IMR-90 (cell line): ENCODE results near the gene SHISA6. TPM values are rescaled to one million over a fixed set of nuclear protein-coding genes. Genes with fewer than 3 reads are reported as not detected.

ENCODE experiments used
- ATAC-seq: fragments of 200-7000 bp; cut with Tn5 transposase; 2 replicates; pipeline ENCODE4 v1.9.1; 2020; ENCODE audit warnings: low read depth, mild to moderate bottlenecking, moderate library complexity
- BruUV-seq: library from RNA; stranded (reverse); fragments of 400-500 nt; replicated peaks from 2 replicates; lab custom pipeline; 2021; lab: Mats Ljungman, UMichigan
- CTCF ChIA-PET: fragments of 300-600 bp; formaldehyde crosslinking; extraction: SDS; loops from one replicate; lab custom pipeline; 2021; ENCODE audit warnings: antibody characterized with exemption; lab: Yijun Ruan, JAX
- POLR2A ChIA-PET: fragments of 300-600 bp; sonication (Branson Sonifier 250); formaldehyde crosslinking; loops from one replicate; lab custom pipeline; 2022; ENCODE audit warnings: antibody characterized with exemption; ENCODE audit not compliant: unreplicated experiment; lab: Charles Lee
- DNase-seq: peaks from one replicate; pipeline ENCODE4 v3.0.0; 2013
- H2AFZ ChIP-seq: replicated peaks from 2 replicates; pipeline ENCODE3; 2013; ENCODE audit warnings: low read length, mild to moderate bottlenecking; ENCODE audit not compliant: poor library complexity
- H2AK5ac ChIP-seq: 2 replicates; pipeline ENCODE4 v1.6.1; 2013; ENCODE audit warnings: low read depth, low read length, inconsistent platforms
- H2AK9ac ChIP-seq: replicated peaks from 2 replicates; pipeline ENCODE3; 2013; ENCODE audit warnings: mild to moderate bottlenecking, low read depth, low read length, moderate library complexity; ENCODE audit not compliant: poor library complexity
- H2BK120ac ChIP-seq: 2 replicates; pipeline ENCODE4 v1.6.1; 2013; ENCODE audit warnings: low read depth, low read length, inconsistent platforms
- H2BK15ac ChIP-seq: 3 replicates; pipeline ENCODE4 v1.6.1; 2013; ENCODE audit warnings: low read depth, low read length, inconsistent platforms
- H2BK20ac ChIP-seq: 2 replicates; pipeline ENCODE4 v1.6.1; 2013; ENCODE audit warnings: low read depth, mild to moderate bottlenecking, inconsistent platforms, low read length, moderate library complexity
- H2BK5ac ChIP-seq: 2 replicates; pipeline ENCODE4 v1.6.1; 2013; ENCODE audit warnings: mild to moderate bottlenecking, low read depth, low read length, inconsistent platforms; ENCODE audit not compliant: poor library complexity, severe bottlenecking
- H3K14ac ChIP-seq: replicated peaks from 2 replicates; pipeline ENCODE4 v1.6.1; 2013; ENCODE audit warnings: low read depth, low read length, inconsistent platforms
- H3K18ac ChIP-seq: 2 replicates; pipeline ENCODE4 v1.6.1; 2013; ENCODE audit warnings: low read depth, low read length, control low read depth
- H3K23ac ChIP-seq: 2 replicates; pipeline ENCODE4 v1.6.1; 2013; ENCODE audit warnings: low read depth, low read length, inconsistent platforms
- H3K27ac ChIP-seq: 2 replicates; pipeline ENCODE4 v1.5.1; 2013; ENCODE audit warnings: mild to moderate bottlenecking, control low read depth, low read length; ENCODE audit not compliant: insufficient read depth
- H3K27me3 ChIP-seq: 2 replicates; pipeline ENCODE4 v1.6.1; 2013; ENCODE audit warnings: low read length; ENCODE audit not compliant: control insufficient read depth, insufficient read depth
- H3K36me3 ChIP-seq: 2 replicates; pipeline ENCODE4 v1.6.1; 2013; ENCODE audit warnings: low read length, mixed read lengths; ENCODE audit not compliant: control insufficient read depth, insufficient read depth
- H3K4ac ChIP-seq: 2 replicates; pipeline ENCODE4 v1.6.1; 2013; ENCODE audit warnings: low read depth, low read length, inconsistent platforms
- H3K4me1 ChIP-seq: 2 replicates; pipeline ENCODE4 v1.6.1; 2013; ENCODE audit warnings: low read length, mixed read lengths; ENCODE audit not compliant: control insufficient read depth, insufficient read depth
- H3K4me2 ChIP-seq: 2 replicates; pipeline ENCODE4 v1.6.1; 2013; ENCODE audit warnings: low read depth, mild to moderate bottlenecking, control low read depth, low read length, moderate library complexity
- H3K4me3 ChIP-seq: 2 replicates; pipeline ENCODE4 v1.5.1; 2013; ENCODE audit warnings: low read depth, mild to moderate bottlenecking, control low read depth, low read length, moderate library complexity; ENCODE audit not compliant: insufficient read depth
- H3K56ac ChIP-seq: 2 replicates; pipeline ENCODE4 v1.6.1; 2013; ENCODE audit warnings: low read length, inconsistent platforms; ENCODE audit not compliant: insufficient read depth; ENCODE audit errors: extremely low read depth
- H3K79me1 ChIP-seq, 2 experiments: 2 replicates each; pipeline ENCODE4 v1.6.1; 2013; ENCODE audit warnings: low read length in 2 of 2, inconsistent platforms in 1 of 2, low read depth in 1 of 2
- H3K9ac ChIP-seq: 2 replicates; pipeline ENCODE4 v1.6.1; 2013; ENCODE audit warnings: low read depth, low read length, control low read depth
- H3K9me1 ChIP-seq: 2 replicates; pipeline ENCODE4 v1.6.1; 2013; ENCODE audit warnings: low read length, inconsistent platforms; ENCODE audit not compliant: insufficient read depth
- H3K9me3 ChIP-seq: 2 replicates; pipeline ENCODE4 v1.6.1; 2013; ENCODE audit warnings: low read length; ENCODE audit not compliant: control insufficient read depth, insufficient read depth
- H4K20me1 ChIP-seq: 2 replicates; pipeline ENCODE4 v1.6.1; 2013; ENCODE audit warnings: low read length, inconsistent platforms; ENCODE audit not compliant: insufficient read depth
- H4K5ac ChIP-seq: 2 replicates; pipeline ENCODE4 v1.6.1; 2013; ENCODE audit warnings: mild to moderate bottlenecking, low read depth, low read length, control low read depth
- H4K8ac ChIP-seq, 2 experiments: 2 replicates each; pipeline ENCODE4 v1.6.1; 2013; ENCODE audit warnings: low read depth in 2 of 2, low read length in 2 of 2, control low read depth in 1 of 2, inconsistent platforms in 1 of 2
- H4K91ac ChIP-seq: 2 replicates; pipeline ENCODE4 v1.6.1; 2013; ENCODE audit warnings: low read depth, low read length, inconsistent platforms; ENCODE audit not compliant: insufficient read depth
- BHLHE40 ChIP-seq: fragments of 150-350 bp; IDR thresholded peaks from 2 replicates; pipeline ENCODE4 v1.6.1; 2016; ENCODE audit warnings: mild to moderate bottlenecking, low read depth, low read length
- CEBPB ChIP-seq: IDR thresholded peaks from 2 replicates; pipeline ENCODE4 v1.6.1; 2012; ENCODE audit warnings: low read depth, low read length, improper control_type of control experiment
- CHD1 ChIP-seq: IDR thresholded peaks from 2 replicates; pipeline ENCODE4 v1.6.1; 2012; ENCODE audit warnings: low read depth, low read length, improper control_type of control experiment
- FOS ChIP-seq: fragments of 150-350 bp; IDR thresholded peaks from 2 replicates; pipeline ENCODE4 v1.6.1; 2016; ENCODE audit warnings: low read depth, low read length
- MAFK ChIP-seq: IDR thresholded peaks from 2 replicates; pipeline ENCODE4 v1.6.1; 2012; ENCODE audit warnings: low read depth, low read length, improper control_type of control experiment
- MAZ ChIP-seq: IDR thresholded peaks from 2 replicates; pipeline ENCODE4 v1.6.1; 2012; ENCODE audit warnings: low read depth, mild to moderate bottlenecking, low read length, improper control_type of control experiment, moderate library complexity, borderline replicate concordance
- MXI1 ChIP-seq: IDR thresholded peaks from 2 replicates; pipeline ENCODE4 v1.6.1; 2012; ENCODE audit warnings: low read depth, mild to moderate bottlenecking, low read length, moderate library complexity, borderline replicate concordance
- NFE2L2 ChIP-seq: fragments of 150-350 bp; IDR thresholded peaks from 2 replicates; pipeline ENCODE4 v1.6.1; 2016; ENCODE audit warnings: low read depth, mild to moderate bottlenecking, low read length
- POLR2A ChIP-seq: IDR thresholded peaks from 2 replicates; pipeline ENCODE4 v1.6.1; 2012; ENCODE audit warnings: mild to moderate bottlenecking, low read depth, low read length
- RAD21 ChIP-seq: IDR thresholded peaks from 2 replicates; pipeline ENCODE4 v1.6.1; 2012; ENCODE audit warnings: low read length, improper control_type of control experiment
- RFX5 ChIP-seq: IDR thresholded peaks from 2 replicates; pipeline ENCODE4 v1.8.0; 2012; ENCODE audit warnings: low read depth, mild to moderate bottlenecking, low read length, moderate library complexity
- SMC3 ChIP-seq: fragments of 150-350 bp; IDR thresholded peaks from 2 replicates; pipeline ENCODE4 v1.6.1; 2016; ENCODE audit warnings: low read depth, mild to moderate bottlenecking, antibody characterized with exemption, low read length, moderate library complexity
- WGBS, 2 experiments: methylation state at CpG; one replicate each; pipeline versions ENCODE4 v1.1.5 to v1.1.7; 2013; ENCODE audit warnings: missing lambda C conversion rate in 2 of 2; ENCODE audit not compliant: insufficient read length in 1 of 2; ENCODE audit errors: extremely low coverage in 2 of 2; 5-methylcytosine and 5-hydroxymethylcytosine counted together
- dilution Hi-C: fragments of 300-500 bp; cut with HindIII; formaldehyde crosslinking; loops from one replicate; pipeline ENCODE4 v1.14.3; 2018; ENCODE audit warnings: low sequenced_read_pairs; ENCODE audit not compliant: unreplicated experiment
- in situ Hi-C: fragments of 300-500 bp; cut with MboI; formaldehyde crosslinking; loops from 3 replicates; pipeline ENCODE4 v1.14.3; 2019; ENCODE audit warnings: low sequenced_read_pairs, inconsistent platforms, mixed read lengths
- intact Hi-C: fragments of 100-400 bp; cut with micrococcal nuclease; formaldehyde crosslinking; loops from 2 replicates; pipeline ENCODE4 v1.10.0; 2022
- polyA plus RNA-seq, 3 experiments: library from polyadenylated mRNA; depleted of rRNA; stranded (reverse); fragments of >200 nt; gene quantifications; 2 replicates each; pipeline ENCODE4 v1.2.3, GENCODE V29; 2012; ENCODE audit warnings: low replicate concordance in 1 of 3
- total RNA-seq: library from RNA; depleted of rRNA; stranded (reverse); fragments of >200 nt; gene quantifications from 2 replicates; pipeline ENCODE4 v1.2.3, GENCODE V29; 2012
- TF ChIP-seq, protein P1 (sequence below): fragments of 150-350 bp; IDR thresholded peaks from 2 replicates; pipeline ENCODE4 v1.6.1; 2016; ENCODE audit warnings: low read depth, mild to moderate bottlenecking, low read length, moderate library complexity, borderline replicate concordance
- TF ChIP-seq, protein P2 (sequence below): conservative IDR thresholded peaks from 2 replicates; pipeline ENCODE4 v1.5.1; 2012; ENCODE audit warnings: mild to moderate bottlenecking, low read depth, low read length, improper control_type of control experiment
- TF ChIP-seq, protein P3 (sequence below): fragments of 150-350 bp; IDR thresholded peaks from 2 replicates; pipeline ENCODE4 v1.6.1; 2017; ENCODE audit warnings: mild to moderate bottlenecking, antibody characterized with exemption, low read length, low read depth

The SHISA6 gene
- total and polyA plus RNA-seq, 2 of the 4 experiments (the other 2 are of a cell fraction): not detected

DNA sequence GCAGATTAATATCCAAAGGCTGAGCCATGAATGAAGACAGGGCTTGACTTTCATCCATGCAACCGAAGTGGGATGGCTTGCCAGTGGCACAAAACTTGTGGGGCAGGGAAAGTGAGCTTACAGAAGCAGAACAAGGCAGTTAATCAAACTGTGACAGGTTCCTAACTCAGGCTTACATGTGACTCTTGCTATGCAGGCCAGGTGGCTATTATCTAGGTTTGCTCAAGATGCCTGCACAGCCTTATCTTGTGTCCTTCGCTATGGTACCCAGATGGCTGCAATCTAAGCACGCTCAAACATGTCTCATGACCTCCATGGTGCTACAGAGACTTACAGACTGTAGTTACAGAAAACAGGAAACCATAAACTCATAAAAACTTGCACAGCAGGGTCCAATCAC lies 348.7 kb downstream of the SHISA6 start:
- no peak overlapping the region for H3K4me2 ChIP-seq
- no peak overlapping the region for H2AK9ac ChIP-seq
- H4K91ac ChIP-seq: no peak overlapping the region
- H3K4me3 ChIP-seq: no peak overlapping the region
- intact Hi-C loops: no loop called here
- no peak overlapping the region for H3K9ac ChIP-seq
- ChIA-PET CTCF (no interaction called here), POLR2A (no interaction called here)
- no peak overlapping the region for H2BK15ac ChIP-seq
- BruUV-seq: no TSS peak
- no peak overlapping the region for H3K56ac ChIP-seq
- H2AK5ac ChIP-seq: no peak overlapping the region
- no peaks in the 10 kb centered on the region for H4K20me1 ChIP-seq
- no peak overlapping the region for H3K23ac ChIP-seq
- no peaks in the 10 kb centered on the region for H3K79me1 ChIP-seq
- H3K14ac ChIP-seq: no peak overlapping the region
- TF ChIP-seq MAZ (no peak), RFX5 (no peak), MXI1 (no peak), NFE2L2 (no peak), FOS (no peak), CHD1 (no peak), POLR2A (no peak), MAFK (no peak), BHLHE40 (no peak), RAD21 (no peak), CEBPB (no peak), SMC3 (no peak)
- TF ChIP-seq, protein P1, sequence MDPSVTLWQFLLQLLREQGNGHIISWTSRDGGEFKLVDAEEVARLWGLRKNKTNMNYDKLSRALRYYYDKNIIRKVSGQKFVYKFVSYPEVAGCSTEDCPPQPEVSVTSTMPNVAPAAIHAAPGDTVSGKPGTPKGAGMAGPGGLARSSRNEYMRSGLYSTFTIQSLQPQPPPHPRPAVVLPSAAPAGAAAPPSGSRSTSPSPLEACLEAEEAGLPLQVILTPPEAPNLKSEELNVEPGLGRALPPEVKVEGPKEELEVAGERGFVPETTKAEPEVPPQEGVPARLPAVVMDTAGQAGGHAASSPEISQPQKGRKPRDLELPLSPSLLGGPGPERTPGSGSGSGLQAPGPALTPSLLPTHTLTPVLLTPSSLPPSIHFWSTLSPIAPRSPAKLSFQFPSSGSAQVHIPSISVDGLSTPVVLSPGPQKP: no peak
- TF ChIP-seq, protein P2, sequence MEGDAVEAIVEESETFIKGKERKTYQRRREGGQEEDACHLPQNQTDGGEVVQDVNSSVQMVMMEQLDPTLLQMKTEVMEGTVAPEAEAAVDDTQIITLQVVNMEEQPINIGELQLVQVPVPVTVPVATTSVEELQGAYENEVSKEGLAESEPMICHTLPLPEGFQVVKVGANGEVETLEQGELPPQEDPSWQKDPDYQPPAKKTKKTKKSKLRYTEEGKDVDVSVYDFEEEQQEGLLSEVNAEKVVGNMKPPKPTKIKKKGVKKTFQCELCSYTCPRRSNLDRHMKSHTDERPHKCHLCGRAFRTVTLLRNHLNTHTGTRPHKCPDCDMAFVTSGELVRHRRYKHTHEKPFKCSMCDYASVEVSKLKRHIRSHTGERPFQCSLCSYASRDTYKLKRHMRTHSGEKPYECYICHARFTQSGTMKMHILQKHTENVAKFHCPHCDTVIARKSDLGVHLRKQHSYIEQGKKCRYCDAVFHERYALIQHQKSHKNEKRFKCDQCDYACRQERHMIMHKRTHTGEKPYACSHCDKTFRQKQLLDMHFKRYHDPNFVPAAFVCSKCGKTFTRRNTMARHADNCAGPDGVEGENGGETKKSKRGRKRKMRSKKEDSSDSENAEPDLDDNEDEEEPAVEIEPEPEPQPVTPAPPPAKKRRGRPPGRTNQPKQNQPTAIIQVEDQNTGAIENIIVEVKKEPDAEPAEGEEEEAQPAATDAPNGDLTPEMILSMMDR: no peak
- TF ChIP-seq, protein P3, sequence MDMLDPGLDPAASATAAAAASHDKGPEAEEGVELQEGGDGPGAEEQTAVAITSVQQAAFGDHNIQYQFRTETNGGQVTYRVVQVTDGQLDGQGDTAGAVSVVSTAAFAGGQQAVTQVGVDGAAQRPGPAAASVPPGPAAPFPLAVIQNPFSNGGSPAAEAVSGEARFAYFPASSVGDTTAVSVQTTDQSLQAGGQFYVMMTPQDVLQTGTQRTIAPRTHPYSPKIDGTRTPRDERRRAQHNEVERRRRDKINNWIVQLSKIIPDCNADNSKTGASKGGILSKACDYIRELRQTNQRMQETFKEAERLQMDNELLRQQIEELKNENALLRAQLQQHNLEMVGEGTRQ: no peak
- H4K5ac ChIP-seq: no peak overlapping the region
- no peaks in the 10 kb centered on the region for H3K4me1 ChIP-seq
- H3K9me1 ChIP-seq: no peaks in the 10 kb centered on the region
- no peak overlapping the region for H2AFZ ChIP-seq
- 25% methylated on average over 1 of the region's 3 CpGs; no CpG with 5 or more reads in 1 of the 2 experiments for WGBS, 2 experiments
- H3K27ac ChIP-seq: no peak overlapping the region
- H3K27me3 ChIP-seq: no peaks in the 10 kb centered on the region
- no peak overlapping the region for H3K18ac ChIP-seq
- H3K9me3 ChIP-seq: peaks cover 17% of the 10 kb centered on the region
- in situ Hi-C loops: no loop called here
- H2BK120ac ChIP-seq: no peak overlapping the region
- no peaks in the 10 kb centered on the region for H3K36me3 ChIP-seq
- ATAC-seq: no peak
- no peak overlapping the region for H3K4ac ChIP-seq
- no peak for DNase-seq
- dilution Hi-C loops: no loop called here
- H2BK20ac ChIP-seq: no peak overlapping the region
- no peak overlapping the region for H4K8ac ChIP-seq
- no peak overlapping the region for H2BK5ac ChIP-seq
